ENCODE measurements around the gene IRX4. TPM values are rescaled to one million over a fixed set of nuclear protein-coding genes. Genes with fewer than 3 reads are reported as not detected.

IRX4 gene
- total RNA-seq, 2 donors from 2014 or later, result not detected

DNA sequence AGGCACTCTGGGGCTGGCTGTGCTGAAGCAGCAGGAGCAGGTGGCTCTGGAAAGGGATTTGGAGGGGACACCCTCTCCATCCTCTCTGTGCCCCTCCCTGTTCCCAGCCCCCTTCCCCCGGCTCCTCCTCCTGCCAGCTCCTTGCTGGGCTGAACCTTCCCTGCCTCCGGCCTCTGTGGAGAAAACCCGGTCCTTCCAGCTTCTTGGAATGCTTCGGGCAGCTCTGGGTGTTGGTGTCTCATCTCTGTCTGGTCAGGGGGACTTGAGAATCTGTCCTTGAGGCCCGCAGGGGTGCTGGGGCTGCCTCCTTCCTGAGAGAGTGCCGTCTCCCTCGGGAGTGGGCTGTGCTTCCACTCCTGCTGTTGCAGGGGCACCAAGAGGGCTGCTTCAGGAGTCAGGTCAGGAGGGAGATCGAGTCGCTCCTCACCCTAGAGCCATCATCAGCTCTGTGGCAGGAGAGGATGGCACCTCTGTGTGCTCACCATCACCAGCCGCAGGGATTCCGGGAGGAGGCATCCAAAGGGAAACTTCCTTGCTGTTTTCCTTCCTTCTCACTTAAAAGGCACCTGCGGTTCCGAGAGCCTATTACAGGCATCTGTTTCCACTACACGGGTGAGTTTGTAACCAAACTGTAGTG lies 50.9 kb downstream of the IRX4 start:
- Histone ChIP-seq H3K27me3 (no peaks in the 10 kb centered on the region), H3K9me3 (no peaks in the 10 kb centered on the region), H3K36me3 (no peaks in the 10 kb centered on the region), H3K9ac (ENCODE audit: low read depth in 2 of 2, low read length in 2 of 2) (no peak overlapping the region), H3K27ac (no peak overlapping the region), H3K4me3 (no peak overlapping the region), H3K4me1 (no peaks in the 10 kb centered on the region)
- TF ChIP-seq, protein P1, sequence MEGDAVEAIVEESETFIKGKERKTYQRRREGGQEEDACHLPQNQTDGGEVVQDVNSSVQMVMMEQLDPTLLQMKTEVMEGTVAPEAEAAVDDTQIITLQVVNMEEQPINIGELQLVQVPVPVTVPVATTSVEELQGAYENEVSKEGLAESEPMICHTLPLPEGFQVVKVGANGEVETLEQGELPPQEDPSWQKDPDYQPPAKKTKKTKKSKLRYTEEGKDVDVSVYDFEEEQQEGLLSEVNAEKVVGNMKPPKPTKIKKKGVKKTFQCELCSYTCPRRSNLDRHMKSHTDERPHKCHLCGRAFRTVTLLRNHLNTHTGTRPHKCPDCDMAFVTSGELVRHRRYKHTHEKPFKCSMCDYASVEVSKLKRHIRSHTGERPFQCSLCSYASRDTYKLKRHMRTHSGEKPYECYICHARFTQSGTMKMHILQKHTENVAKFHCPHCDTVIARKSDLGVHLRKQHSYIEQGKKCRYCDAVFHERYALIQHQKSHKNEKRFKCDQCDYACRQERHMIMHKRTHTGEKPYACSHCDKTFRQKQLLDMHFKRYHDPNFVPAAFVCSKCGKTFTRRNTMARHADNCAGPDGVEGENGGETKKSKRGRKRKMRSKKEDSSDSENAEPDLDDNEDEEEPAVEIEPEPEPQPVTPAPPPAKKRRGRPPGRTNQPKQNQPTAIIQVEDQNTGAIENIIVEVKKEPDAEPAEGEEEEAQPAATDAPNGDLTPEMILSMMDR (IDR thresholded peaks at IDR 0.05), result no peak
- intact Hi-C loops (cut with DNase I), result no loop called here
- DNase-seq, result no peak

- intact Hi-C loops (cut with DNase I), result no loop called here
- no peak for DNase-seq
Measured at GRCh38 chr5:1831257-1831656, 51.5 kb downstream of the IRX4 start.

DNA sequence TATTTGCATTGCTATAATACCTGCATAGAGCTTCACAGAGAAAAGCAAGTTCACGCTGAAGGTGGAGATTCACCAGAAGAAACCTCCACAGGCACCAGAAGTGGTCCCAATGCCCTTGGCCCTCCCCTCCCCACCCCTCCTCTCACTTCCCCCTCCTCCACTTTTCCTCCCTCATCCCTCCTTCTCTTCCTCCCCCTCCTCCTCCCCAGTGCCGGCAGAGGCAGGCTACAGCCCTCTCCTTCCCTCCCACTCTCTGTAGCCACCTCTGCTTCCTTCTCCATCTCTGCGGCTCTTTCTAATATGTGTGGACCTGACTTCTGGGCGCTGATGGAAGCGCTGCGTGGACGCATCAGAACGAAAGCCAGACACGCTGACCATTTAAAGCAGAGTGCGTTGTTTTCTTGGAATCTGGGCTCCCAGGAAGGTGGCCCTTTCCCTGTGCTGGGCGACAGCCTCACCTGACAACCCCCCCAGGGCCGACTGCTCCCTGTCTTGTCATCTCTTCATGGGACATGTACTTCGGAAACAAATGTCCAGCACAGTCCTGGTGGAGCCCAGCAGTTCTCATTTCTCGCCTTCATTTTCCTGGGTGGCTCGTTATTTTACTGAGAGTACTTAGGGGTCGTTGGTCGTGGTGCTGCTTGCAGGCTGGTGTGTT lies 52.0 kb downstream of the IRX4 start:
- TF ChIP-seq, protein P1 (IDR thresholded peaks at IDR 0.05), result no peak
- Histone ChIP-seq H3K9ac (ENCODE audit: low read depth in 2 of 2, low read length in 2 of 2) (no peak overlapping the region), H3K36me3 (no peaks in the 10 kb centered on the region), H3K9me3 (no peaks in the 10 kb centered on the region), H3K4me3 (no peak overlapping the region), H3K27me3 (no peaks in the 10 kb centered on the region), H3K27ac (no peak overlapping the region), H3K4me1 (no peaks in the 10 kb centered on the region)
- intact Hi-C loops (cut with DNase I), result no loop called here
- no peak for DNase-seq

More at GRCh38 chr5:1831257-1831656, 51.5 kb downstream of the IRX4 start:
- TF ChIP-seq, protein P1 (IDR thresholded peaks at IDR 0.05), result no peak
- H3K27me3 ChIP-seq, result no peaks in the 10 kb centered on the region
- no peak overlapping the region for H3K9ac ChIP-seq (ENCODE audit: low read depth in 2 of 2, low read length in 2 of 2)
- H3K36me3 ChIP-seq, result no peaks in the 10 kb centered on the region
- no peaks in the 10 kb centered on the region for H3K4me1 ChIP-seq
- no peaks in the 10 kb centered on the region for H3K9me3 ChIP-seq
- H3K4me3 ChIP-seq, result no peak overlapping the region
- no peak overlapping the region for H3K27ac ChIP-seq

DNA sequence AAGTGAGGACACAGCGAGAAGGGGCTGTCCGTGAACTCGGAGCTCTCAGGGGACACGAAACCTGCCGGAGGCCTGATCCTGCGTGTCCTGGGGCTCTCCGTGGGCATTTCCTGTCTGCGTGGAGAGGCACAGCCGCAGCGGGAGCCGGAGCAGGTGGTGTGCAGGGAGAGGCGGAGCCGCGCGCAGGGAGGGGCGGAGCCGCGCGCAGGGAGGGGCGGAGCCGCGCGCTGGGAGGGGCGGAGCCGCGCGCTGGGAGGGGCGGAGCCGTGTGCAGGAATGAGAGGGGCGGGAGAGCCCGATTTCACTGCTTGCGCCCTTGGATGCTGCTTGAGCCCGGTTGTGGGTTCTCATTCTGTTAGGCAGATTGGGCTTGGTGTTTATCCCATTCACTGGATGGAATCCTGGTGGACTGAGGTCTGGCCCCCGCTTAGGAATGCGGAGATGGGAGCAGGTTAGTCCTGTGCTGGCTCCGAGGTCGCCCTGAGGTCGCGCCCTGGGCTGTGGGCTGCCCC lies 54.8 kb downstream of the IRX4 start:
- Histone ChIP-seq H3K27ac (no peak overlapping the region), H3K9ac (ENCODE audit: low read depth in 2 of 2, low read length in 2 of 2) (no peak overlapping the region), H3K4me3 (peak overlapping the region; percentile 7), H3K9me3 (no peaks in the 10 kb centered on the region), H3K36me3 (no peaks in the 10 kb centered on the region), H3K4me1 (no peaks in the 10 kb centered on the region), H3K27me3 (no peaks in the 10 kb centered on the region)
- TF ChIP-seq, protein P1 (IDR thresholded peaks at IDR 0.05), result no peak
- DNase-seq, result no peak
- intact Hi-C loops (cut with DNase I), result no loop called here

Other genes with a start within 250 kb of the IRX4 start
- 10 to 100 TPM; 33.0 to 56.3 TPM for gene MRPL36, start 83.1 kb downstream of the IRX4 start, total RNA-seq
- gene NDUFS6, start 81.5 kb downstream of the IRX4 start, total RNA-seq, result 10 to 100 TPM; 43.2 to 70.7 TPM